RWPE1 (cell line): ENCODE data around the gene KCTD11.

Experiments used
- CTCF ChIA-PET: fragments of 350-600 bp; sonication (Branson Sonifier 250); formaldehyde crosslinking; extraction: SDS; loops from one replicate; lab custom pipeline; 2021; lab: Yijun Ruan, JAX
- POLR2A ChIA-PET: fragments of 400-600 bp; formaldehyde crosslinking; extraction: SDS; loops from one replicate; lab custom pipeline; 2020; ENCODE audit warnings: antibody characterized with exemption; ENCODE audit not compliant: low non-redundant PET; lab: Yijun Ruan, JAX
- DNase-seq: peaks from one replicate; pipeline ENCODE4 v3.0.0; 2012; ENCODE audit warnings: low spot score
- H3K27ac ChIP-seq: fragments of 450-650 bp; 2 replicates; pipeline ENCODE4 v1.5.1; 2017
- TF ChIP-seq, protein P1 (sequence below): fragments of 450-650 bp; conservative IDR thresholded peaks from 2 replicates; pipeline ENCODE4 v1.5.1; 2017; ENCODE audit warnings: low read depth, mild to moderate bottlenecking

Gene KCTD11

DNA sequence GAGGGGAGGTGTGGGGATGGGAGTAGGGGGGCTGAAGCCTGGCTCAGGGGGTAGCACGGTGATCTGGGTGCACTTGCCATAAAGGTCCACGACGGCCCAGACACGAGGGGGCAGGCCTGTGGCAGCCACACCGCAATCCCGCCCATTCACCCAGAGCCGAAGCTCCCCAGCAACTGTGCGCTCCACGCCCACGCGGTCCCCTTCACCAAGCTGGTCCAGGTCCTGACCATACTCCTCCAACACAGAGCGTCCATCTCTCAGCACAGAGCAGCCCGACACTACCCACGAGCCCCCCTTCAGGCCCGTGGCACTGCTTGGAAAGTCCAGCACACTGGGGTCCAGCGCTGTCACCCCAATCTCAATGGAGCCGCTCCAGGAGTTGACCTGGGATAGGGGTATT, 24.5 kb upstream of the KCTD11 start:
- ChIA-PET POLR2A (interaction anchor here (0.6 kb wide), 1 partner anchor 23 kb away, joined by 7 read pairs; no protein-coding TSS in a partner anchor), CTCF (no interaction called here)
- peak overlapping the region; percentile 25 for H3K27ac ChIP-seq
- DNase-seq: no peak
- TF ChIP-seq, protein P1, sequence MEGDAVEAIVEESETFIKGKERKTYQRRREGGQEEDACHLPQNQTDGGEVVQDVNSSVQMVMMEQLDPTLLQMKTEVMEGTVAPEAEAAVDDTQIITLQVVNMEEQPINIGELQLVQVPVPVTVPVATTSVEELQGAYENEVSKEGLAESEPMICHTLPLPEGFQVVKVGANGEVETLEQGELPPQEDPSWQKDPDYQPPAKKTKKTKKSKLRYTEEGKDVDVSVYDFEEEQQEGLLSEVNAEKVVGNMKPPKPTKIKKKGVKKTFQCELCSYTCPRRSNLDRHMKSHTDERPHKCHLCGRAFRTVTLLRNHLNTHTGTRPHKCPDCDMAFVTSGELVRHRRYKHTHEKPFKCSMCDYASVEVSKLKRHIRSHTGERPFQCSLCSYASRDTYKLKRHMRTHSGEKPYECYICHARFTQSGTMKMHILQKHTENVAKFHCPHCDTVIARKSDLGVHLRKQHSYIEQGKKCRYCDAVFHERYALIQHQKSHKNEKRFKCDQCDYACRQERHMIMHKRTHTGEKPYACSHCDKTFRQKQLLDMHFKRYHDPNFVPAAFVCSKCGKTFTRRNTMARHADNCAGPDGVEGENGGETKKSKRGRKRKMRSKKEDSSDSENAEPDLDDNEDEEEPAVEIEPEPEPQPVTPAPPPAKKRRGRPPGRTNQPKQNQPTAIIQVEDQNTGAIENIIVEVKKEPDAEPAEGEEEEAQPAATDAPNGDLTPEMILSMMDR: no peak

GRCh38 chr17:7328009-7328408, 24.0 kb upstream of the KCTD11 start:
- H3K27ac ChIP-seq: peak overlapping the region; percentile 93
- ChIA-PET POLR2A (no interaction called here), CTCF (no interaction called here)
- DNase-seq: no peak
- TF ChIP-seq, protein P1: no peak

DNA sequence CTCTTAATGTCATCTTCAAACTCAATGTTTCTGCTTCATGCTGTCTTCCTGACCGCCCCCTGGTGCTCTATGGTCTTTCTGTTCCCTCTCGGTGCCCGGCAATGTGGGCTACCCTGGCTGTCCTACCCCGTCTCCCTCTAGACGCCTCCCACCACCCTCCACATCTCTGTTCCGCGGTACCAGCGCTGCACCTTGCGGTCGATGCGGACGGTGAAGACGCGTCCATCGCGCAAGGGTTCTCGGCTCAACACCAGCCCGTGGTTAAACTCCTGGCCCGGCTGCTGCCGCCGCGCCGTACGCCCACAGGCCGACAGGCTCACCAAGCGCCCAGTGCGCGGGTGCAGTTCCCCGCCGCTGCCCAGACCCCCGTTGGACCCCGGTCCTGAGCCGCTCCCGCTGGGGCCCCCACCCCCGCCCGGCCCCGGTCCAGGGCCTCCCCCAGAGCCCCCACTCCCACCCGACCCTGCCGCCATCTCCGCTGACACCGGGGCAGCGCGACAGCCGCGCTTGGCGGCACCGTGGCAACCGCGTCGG, 23.1 kb upstream of the KCTD11 start, which contains the start of gene NEURL4:
NEURL4 (minus strand) TSS at position 496 of the 534 bp plus-strand sequence; CDS start at position 473, 23 bp downstream.
- H3K27ac ChIP-seq: peak within 1 kb of the TSS; percentile 93
- TF ChIP-seq, protein P1: no peak
- peak; percentile 34 for DNase-seq
- ChIA-PET CTCF (interaction anchor here (0.9 to 1.0 kb wide), 2 partner anchors 12 to 15 kb away, joined by 3 to 6 read pairs; no protein-coding TSS in a partner anchor), POLR2A (interaction anchor here (0.9 to 1.3 kb wide), 3 partner anchors 21 to 85 kb away, joined by 3 to 5 read pairs (median 3); no protein-coding TSS in a partner anchor)

GRCh38 chr17:7329374-7329996, 22.5 kb upstream of the KCTD11 start:
- CTCF ChIA-PET: interaction anchor here (0.9 to 1.0 kb wide), 3 partner anchors 12 to 19 kb away, joined by 3 to 6 read pairs (median 3); no protein-coding TSS in a partner anchor
- POLR2A ChIA-PET: interaction anchor here (0.7 to 1.3 kb wide), 5 partner anchors 21 to 633 kb away, joined by 3 to 5 read pairs (median 3); no protein-coding TSS in a partner anchor
- peak overlapping the region; percentile 93 for H3K27ac ChIP-seq
- peak; percentile 98 for DNase-seq
- TF ChIP-seq, protein P1: no peak

DNA sequence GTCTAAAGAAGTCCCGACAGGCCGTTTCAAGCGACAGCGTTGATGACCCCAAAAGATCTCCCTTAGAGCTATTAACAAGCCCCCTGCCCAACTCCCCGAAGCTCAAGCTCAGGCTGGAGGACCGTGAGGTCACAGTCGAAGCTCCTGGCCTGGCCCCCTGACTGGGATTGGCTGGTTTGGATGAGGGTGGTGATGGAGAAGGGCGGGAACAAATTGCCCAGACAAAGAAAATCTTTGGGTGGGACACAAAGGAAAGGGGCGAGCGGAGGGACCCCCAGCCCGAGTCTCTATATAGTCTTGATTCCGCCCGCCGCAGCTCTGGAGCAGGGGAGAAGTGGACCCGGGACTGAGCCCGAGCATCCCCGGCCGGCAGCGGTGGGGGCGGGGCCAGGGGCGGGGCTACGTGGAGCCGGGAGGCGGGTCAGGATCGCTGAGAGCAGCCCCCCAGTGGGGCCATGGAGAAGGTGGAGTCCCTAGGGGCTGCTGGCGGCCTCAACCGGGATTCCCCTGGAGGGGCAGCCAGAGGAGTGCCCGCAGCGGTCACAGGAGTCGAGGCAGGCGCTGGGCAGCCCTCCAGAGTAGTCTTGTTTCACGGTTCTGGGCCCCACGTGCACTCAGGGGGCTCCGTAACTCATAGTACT, 21.8 kb upstream of the KCTD11 start:
- peak overlapping the region; percentile 93 for H3K27ac ChIP-seq
- POLR2A ChIA-PET: interaction anchor here (0.5 to 1.3 kb wide), 5 partner anchors 20 to 633 kb away, joined by 3 to 5 read pairs (median 3); no protein-coding TSS in a partner anchor
- TF ChIP-seq, protein P1: no peak
- CTCF ChIA-PET: interaction anchor here (0.7 to 1.0 kb wide), 4 partner anchors 13 to 18 kb away, joined by 3 to 6 read pairs (median 3); no protein-coding TSS in a partner anchor
- DNase-seq: peak; percentile 94

DNA sequence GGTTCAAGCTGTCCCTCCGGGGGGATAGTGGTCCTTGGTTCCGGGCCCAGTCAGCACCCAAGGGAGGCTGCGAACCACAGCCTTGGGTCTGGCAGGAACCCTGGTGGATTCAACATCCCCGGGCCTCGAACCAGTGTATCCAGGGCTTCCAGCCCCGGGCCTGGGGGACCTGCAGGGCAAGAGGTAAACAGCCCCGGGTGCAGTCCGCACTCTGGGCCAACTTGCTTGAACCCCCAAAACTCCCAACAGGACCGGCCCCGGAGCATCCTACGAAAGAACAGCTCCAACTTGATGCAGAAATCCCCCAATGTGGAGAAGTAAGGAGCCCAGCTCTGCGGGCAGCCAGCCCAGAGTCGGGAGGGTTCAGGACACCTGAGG, 21.3 kb upstream of the KCTD11 start:
- POLR2A ChIA-PET: interaction anchor here (0.6 kb wide), 1 partner anchor 10 kb away, joined by 3 read pairs; no protein-coding TSS in a partner anchor

More for the DNA sequence above, 21.3 kb upstream of the KCTD11 start:
- DNase-seq: no peak
- peak overlapping the region; percentile 93 for H3K27ac ChIP-seq
- TF ChIP-seq, protein P1: no peak
- CTCF ChIA-PET: interaction anchor here (0.7 kb wide), 1 partner anchor 17 kb away, joined by 3 read pairs; no protein-coding TSS in a partner anchor
